ENCODE data around the gene NFIA.

GRCh38 chr1:61450454-61450853, 368.1 kb downstream of the NFIA start:
- TF ChIP-seq CTCF (conservative IDR thresholded peaks at IDR 0.05; ENCODE audit: low read depth, low read length) (no peak), EZH2phosphoT487 (IDR thresholded peaks at IDR 0.05; ENCODE audit: borderline replicate concordance, low read length) (no peak), EZH2 (IDR thresholded peaks at IDR 0.05; ENCODE audit: low read length, unreplicated experiment) (no peak)

Measured in PC-3 (cell line).